Psoas muscle (tissue), 8 donors: ENCODE results near the gene PTPRD. TPM values are rescaled to one million over a fixed set of nuclear protein-coding genes. Genes with fewer than 3 reads are reported as not detected.

Experiments used
- ATAC-seq, 4 donors: fragments of 200-7000 bp; cut with Tn5 transposase; one replicate each; pipeline ENCODE4 v1.9.1; 2020; ENCODE audit warnings: moderate library complexity in 3 of 4, mild to moderate bottlenecking in 2 of 4
- DNase-seq, 2 donors: peaks; one replicate each; pipeline ENCODE4 v3.0.0-alpha.2; 2020
- H3K27ac ChIP-seq: fragments of 200-600 bp; one replicate; pipeline ENCODE4 v1.8.0; 2022
- H3K27me3 ChIP-seq, 3 donors: fragments of 200-600 bp in 1 of 3; one replicate each; pipeline versions ENCODE4 v1.6.1 to v1.8.0; 2013 to 2022; ENCODE audit warnings: low read length in 2 of 3, mild to moderate bottlenecking in 2 of 3, moderate library complexity in 1 of 3; ENCODE audit not compliant: insufficient read depth in 3 of 3
- H3K36me3 ChIP-seq, 2 donors: fragments of 200-600 bp in 1 of 2; one replicate each; pipeline versions ENCODE4 v1.6.1 to v1.8.0; 2013 to 2022; ENCODE audit warnings: low read depth in 1 of 2, mild to moderate bottlenecking in 1 of 2, moderate library complexity in 1 of 2; ENCODE audit not compliant: insufficient read depth in 1 of 2
- H3K4me1 ChIP-seq: fragments of 200-600 bp; one replicate; pipeline ENCODE4 v1.8.0; 2022
- H3K4me3 ChIP-seq: fragments of 200-600 bp; one replicate; pipeline ENCODE4 v1.8.0; 2022; ENCODE audit warnings: mild to moderate bottlenecking
- H3K9me3 ChIP-seq: fragments of 200-600 bp; one replicate; pipeline ENCODE4 v1.8.0; 2022
- WGBS, 3 donors: extraction: QIAGEN DNeasy Blood & Tissue Kit; methylation state at CpG; one replicate each; pipeline versions ENCODE4 v1.1.6 to v1.1.7; 2013; 5-methylcytosine and 5-hydroxymethylcytosine counted together
- intact Hi-C, 2 donors: fragments of 100-400 bp; cut with DNase I; formaldehyde crosslinking; loops; one replicate each; pipeline versions ENCODE4 v1.11.0 to v1.14.2; 2022
- polyA plus RNA-seq, 3 donors: library from polyadenylated mRNA; stranded (reverse); fragments of 200-250 nt; gene quantifications; one replicate each; pipeline ENCODE4 v1.2.3, GENCODE V29; 2013
- total RNA-seq, 4 donors: library from RNA; stranded (reverse); fragmentation: NEBNext Ultra II Directional in 2 of 4; extraction: Animal tissue kit (Norgen Biotek cat#: 25700) in 2 of 4; gene quantifications; one replicate each; pipeline versions ENCODE4 v1.2.1 to v1.2.4, GENCODE V29; 2021 to 2023
- TF ChIP-seq, protein P1 (sequence below): fragments of 200-600 bp; IDR thresholded peaks from one replicate; pipeline ENCODE4 v1.8.0; 2022; ENCODE audit warnings: antibody characterized with exemption
- donor health status: healthy with polysubstance abuse.
- donor health status: DM: no; HTN: no; CAD: no; lungs with moderate emphysema.
- donor health status: Bipolar disorder and iron deficiency.
- donor health status: healthy.
- donor health status: DM: yes; HTN: yes; CAD: no.
- donor health status: DM: no; HTN: no; CAD: no.
- donor health status: DM: no; HTN: no; CAD: no.
- donor health status: DM: yes; HTN: yes; CAD: no.

The PTPRD gene
- total and polyA plus RNA-seq, 7 donors = 0.44 to 3.1 (median 0.91) TPM

DNA sequence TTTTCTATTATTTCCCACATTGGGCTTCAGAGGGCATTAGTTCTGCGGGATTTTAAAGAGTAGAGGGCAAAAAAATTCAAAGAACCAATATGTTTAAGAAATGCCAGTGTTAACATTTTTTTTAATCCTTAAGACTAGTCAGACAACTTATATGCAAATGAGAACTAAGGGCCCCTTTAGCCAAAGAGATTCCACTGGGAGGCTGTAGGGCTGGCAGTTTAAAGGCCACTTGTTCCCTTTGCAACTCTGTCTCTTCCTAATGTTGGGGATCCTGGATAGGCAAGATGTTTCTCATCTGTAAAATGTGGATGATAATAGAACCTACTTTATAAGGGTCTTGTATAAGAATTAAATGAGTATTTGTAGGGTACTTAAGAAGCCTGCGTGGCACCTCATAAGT lies 1395.9 kb downstream of the PTPRD start:
- H3K36me3 ChIP-seq = no peaks in the 10 kb centered on the region
- no peaks in the 10 kb centered on the region for H3K4me1 ChIP-seq
- H3K9me3 ChIP-seq = no peaks in the 10 kb centered on the region
- TF ChIP-seq, protein P1, sequence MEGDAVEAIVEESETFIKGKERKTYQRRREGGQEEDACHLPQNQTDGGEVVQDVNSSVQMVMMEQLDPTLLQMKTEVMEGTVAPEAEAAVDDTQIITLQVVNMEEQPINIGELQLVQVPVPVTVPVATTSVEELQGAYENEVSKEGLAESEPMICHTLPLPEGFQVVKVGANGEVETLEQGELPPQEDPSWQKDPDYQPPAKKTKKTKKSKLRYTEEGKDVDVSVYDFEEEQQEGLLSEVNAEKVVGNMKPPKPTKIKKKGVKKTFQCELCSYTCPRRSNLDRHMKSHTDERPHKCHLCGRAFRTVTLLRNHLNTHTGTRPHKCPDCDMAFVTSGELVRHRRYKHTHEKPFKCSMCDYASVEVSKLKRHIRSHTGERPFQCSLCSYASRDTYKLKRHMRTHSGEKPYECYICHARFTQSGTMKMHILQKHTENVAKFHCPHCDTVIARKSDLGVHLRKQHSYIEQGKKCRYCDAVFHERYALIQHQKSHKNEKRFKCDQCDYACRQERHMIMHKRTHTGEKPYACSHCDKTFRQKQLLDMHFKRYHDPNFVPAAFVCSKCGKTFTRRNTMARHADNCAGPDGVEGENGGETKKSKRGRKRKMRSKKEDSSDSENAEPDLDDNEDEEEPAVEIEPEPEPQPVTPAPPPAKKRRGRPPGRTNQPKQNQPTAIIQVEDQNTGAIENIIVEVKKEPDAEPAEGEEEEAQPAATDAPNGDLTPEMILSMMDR = no peak
- ATAC-seq (no peak), DNase-seq (no peak)
- 91 to 95% (median 91%) methylated on average over 2 of the region's 2 CpGs for WGBS, 3 donors
- H3K27me3 ChIP-seq = no peaks in the 10 kb centered on the region
- intact Hi-C loops = no loop called here
- H3K4me3 ChIP-seq = no peak overlapping the region
- no peak overlapping the region for H3K27ac ChIP-seq

DNA sequence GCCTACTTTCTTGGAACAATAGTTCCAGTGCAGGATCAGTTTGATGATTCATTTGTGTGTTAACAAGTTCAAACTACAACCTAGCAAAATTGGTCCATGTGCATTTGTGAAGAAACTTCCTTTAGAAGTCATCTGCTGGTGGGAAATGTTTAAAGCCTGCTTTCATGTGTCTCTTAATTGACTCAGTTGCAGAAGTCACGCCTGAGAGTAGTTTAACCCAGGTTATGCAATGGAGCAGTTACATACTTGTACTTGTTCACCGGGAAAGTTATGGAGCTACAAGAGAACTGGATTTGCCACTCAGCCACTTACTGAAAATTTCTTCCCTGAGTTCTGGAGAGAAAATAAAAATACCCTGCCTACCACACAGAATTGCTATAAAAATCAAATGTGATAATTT lies 1397.8 kb downstream of the PTPRD start:
- DNase-seq (no peak), ATAC-seq (no peak)
- H3K4me3 ChIP-seq = no peak overlapping the region
- no peaks in the 10 kb centered on the region for H3K27me3 ChIP-seq
- WGBS, 3 donors = 53 to 91% (median 62%) methylated on average over 2 of the region's 2 CpGs
- no peak overlapping the region for H3K27ac ChIP-seq
- H3K36me3 ChIP-seq = no peaks in the 10 kb centered on the region
- no peaks in the 10 kb centered on the region for H3K4me1 ChIP-seq
- no peaks in the 10 kb centered on the region for H3K9me3 ChIP-seq
- intact Hi-C loops = no loop called here
- TF ChIP-seq, protein P1 = no peak

DNA sequence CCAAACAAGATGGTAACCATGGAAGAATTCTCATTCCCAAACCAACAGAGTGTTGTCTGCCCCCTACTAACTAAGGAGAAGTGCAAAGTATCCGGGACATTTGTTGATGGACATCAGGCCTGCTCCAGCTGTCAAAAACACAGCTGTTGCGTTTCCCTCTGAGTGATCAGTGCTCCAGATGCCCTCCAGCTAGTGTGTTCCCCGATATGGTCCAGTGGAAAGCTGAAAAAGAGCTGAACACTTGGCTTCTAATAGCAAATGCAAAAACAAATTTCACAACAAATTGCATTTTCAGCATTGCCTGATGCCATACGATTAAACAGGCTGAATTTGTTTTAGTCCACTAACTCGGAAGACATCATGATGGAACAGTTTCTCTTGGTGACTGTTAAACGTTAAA lies 1398.7 kb downstream of the PTPRD start:
- no peak overlapping the region for H3K4me3 ChIP-seq
- no peak for DNase-seq
- no peaks in the 10 kb centered on the region for H3K36me3 ChIP-seq
- no peaks in the 10 kb centered on the region for H3K9me3 ChIP-seq
- no peak overlapping the region for H3K27ac ChIP-seq
- ATAC-seq = no peak
- 18 to 40% (median 20%) methylated on average over 6 of the region's 6 CpGs for WGBS, 3 donors
- no peaks in the 10 kb centered on the region for H3K4me1 ChIP-seq
- TF ChIP-seq, protein P1 = no peak
- no peaks in the 10 kb centered on the region for H3K27me3 ChIP-seq
- intact Hi-C loops = no loop called here

DNA sequence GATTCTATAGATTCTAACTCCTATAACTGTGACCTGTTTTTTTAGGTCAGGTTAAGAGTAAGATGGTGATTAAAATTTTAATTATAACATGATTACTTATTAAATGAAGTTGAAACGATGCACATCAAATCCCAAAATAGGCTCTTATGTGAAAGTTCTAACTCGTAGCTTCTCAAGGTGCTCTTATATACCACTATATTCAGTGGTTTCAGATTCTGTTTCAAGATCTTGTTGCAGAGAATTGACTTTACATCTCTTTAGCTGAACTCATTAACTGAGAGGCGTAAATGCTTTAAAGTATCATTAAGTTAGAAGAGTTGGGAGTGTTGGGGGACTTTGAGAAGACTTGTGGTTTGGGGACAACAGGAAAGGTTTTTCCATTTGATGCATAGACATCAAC lies 1399.8 kb downstream of the PTPRD start:
- DNase-seq (no peak), ATAC-seq (no peak)
- H3K4me1 ChIP-seq = no peaks in the 10 kb centered on the region
- no peak overlapping the region for H3K27ac ChIP-seq
- H3K4me3 ChIP-seq = no peak overlapping the region
- H3K36me3 ChIP-seq = no peaks in the 10 kb centered on the region
- no peaks in the 10 kb centered on the region for H3K9me3 ChIP-seq
- intact Hi-C loops = no loop called here
- H3K27me3 ChIP-seq = no peaks in the 10 kb centered on the region
- TF ChIP-seq, protein P1 = no peak
- WGBS, 3 donors = 93 to 94% (median 93%) methylated on average over 3 of the region's 3 CpGs

DNA sequence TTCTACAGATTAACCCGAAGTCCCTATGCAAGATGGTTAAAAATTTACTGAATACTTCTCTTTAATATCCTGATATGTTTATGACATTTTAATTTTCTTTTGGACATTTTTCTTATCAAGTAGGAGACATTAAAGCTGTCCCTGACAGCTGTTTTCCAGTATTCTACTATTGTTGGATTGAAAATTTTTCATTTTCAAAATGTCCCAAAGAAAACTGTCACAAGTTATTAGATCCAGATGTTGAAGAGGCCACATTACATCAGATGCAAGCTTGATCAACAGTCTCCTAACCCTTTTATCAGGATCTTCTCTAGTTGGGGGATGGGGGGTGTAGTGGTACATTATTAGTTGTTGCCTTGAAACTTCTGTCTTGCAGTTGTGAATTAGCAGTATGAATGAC lies 1410.5 kb downstream of the PTPRD start:
- WGBS, 3 donors = 65 to 87% (median 81%) methylated on average over 1 of the region's 1 CpG
- H3K36me3 ChIP-seq = no peaks in the 10 kb centered on the region

More for the DNA sequence above, 1410.5 kb downstream of the PTPRD start:
- TF ChIP-seq, protein P1 = no peak
- DNase-seq = no peak
- intact Hi-C loops = no loop called here
- H3K9me3 ChIP-seq = no peaks in the 10 kb centered on the region
- no peaks in the 10 kb centered on the region for H3K4me1 ChIP-seq
- no peaks in the 10 kb centered on the region for H3K27me3 ChIP-seq
- H3K27ac ChIP-seq = no peak overlapping the region
- no peak overlapping the region for H3K4me3 ChIP-seq
- ATAC-seq = no peak
